Loucy (cell line): ENCODE measurements around the gene GSTT4.

Source experiments
- EZH2phosphoT487 ChIP-seq: fragments of 200-600 bp; IDR thresholded peaks from 2 replicates; pipeline ENCODE4 v1.6.1; 2018; ENCODE audit warnings: antibody characterized with exemption, mild to moderate bottlenecking, moderate library complexity, borderline replicate concordance
- TF ChIP-seq, protein P1 (sequence below): fragments of 200-600 bp; sonication (generic); conservative IDR thresholded peaks from 2 replicates; pipeline ENCODE4 v1.5.1; 2014; ENCODE audit warnings: mild to moderate bottlenecking, antibody characterized with exemption, low read length

DNA sequence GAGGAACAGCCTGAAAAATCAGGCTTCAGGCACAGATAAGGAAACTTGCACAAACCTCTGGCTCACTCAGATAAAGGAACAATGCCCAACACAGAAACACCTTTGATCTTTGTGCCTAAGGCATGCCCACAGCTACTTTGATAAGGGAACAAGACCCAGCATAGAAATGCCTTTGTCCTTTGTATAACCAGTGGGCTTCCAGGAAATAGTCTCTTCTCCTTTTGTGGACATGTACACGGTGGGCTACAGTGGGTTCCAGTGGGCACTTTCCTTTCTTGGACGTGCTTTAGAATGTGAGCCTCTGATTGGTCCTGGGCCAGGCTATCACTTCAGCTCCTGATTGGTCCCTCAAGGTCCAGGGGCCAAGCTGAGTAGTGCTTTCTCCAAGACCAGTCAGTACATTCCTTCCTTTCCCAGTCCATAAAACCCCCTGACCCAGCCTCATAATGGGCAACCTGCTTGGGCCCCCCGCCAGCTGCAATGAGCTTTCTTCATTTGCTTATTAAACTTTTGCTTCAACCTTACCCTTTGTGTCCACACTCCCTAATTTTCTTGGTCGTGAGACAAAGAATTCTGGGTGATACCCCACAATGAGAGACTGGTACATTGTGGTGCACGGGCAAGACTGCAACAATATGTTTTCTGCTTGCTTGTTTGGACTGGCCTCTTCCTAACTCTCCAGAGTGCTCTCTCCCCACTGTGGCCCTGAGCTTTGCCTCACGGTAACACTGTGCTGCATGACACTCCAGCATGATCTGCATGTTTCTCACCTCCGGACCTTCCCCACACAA is 4.2 kb upstream of the GSTT4 start:
- no peak for TF ChIP-seq EZH2phosphoT487
- TF ChIP-seq, protein P1, sequence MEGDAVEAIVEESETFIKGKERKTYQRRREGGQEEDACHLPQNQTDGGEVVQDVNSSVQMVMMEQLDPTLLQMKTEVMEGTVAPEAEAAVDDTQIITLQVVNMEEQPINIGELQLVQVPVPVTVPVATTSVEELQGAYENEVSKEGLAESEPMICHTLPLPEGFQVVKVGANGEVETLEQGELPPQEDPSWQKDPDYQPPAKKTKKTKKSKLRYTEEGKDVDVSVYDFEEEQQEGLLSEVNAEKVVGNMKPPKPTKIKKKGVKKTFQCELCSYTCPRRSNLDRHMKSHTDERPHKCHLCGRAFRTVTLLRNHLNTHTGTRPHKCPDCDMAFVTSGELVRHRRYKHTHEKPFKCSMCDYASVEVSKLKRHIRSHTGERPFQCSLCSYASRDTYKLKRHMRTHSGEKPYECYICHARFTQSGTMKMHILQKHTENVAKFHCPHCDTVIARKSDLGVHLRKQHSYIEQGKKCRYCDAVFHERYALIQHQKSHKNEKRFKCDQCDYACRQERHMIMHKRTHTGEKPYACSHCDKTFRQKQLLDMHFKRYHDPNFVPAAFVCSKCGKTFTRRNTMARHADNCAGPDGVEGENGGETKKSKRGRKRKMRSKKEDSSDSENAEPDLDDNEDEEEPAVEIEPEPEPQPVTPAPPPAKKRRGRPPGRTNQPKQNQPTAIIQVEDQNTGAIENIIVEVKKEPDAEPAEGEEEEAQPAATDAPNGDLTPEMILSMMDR, result no peak
